ENCODE data around the gene HOXD9. TPM values are rescaled to one million over a fixed set of nuclear protein-coding genes. Genes with fewer than 3 reads are reported as not detected.

The HOXD9 gene
- total and polyA plus RNA-seq, 2 donors (not counting 3 experiments of a cell fraction or from before 2014, with no cell fraction given) = 1.9 to 3.5 TPM

DNA sequence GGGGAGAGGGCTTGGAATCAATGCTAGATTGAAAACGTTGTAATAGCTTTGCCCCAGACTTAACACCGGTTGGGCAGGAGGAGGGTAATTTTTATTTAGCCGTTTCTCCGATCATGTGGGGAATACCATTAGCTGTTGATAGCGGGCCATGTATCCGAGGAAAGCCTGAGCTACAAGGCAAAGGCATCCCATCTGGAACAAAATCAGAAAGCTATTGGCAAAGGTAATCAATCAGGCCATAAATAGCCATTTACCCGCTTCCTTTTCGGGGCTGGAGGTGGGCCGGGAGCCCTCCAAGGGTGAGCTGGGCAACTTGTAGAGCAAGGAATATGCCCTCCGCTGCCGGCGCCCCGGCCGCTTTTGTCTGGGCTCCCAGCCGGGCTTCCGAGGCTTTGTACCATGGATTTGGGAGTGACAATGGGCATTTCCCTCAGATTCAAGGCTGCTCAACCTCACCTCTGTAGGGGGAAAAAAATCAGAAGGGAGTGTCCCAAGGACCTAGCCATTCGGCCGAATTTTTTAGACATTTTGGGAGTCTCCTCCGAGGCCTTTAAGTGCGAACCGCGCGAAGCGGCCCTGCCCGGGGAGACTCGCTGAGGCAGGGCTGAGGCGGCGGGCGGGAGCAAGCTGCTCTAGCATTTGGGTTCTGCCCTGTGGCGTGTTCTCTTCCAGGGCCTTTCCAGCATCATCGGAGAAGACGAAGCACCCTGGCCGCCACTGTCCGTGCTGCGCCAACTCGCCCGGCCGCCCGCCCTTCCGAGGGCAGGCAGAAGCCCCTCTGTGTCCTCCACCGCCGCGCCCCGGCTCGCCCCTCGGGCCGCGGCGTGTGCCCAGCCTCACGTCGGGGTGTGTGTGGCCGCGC is 1.1 kb upstream of the HOXD9 start:
- Histone ChIP-seq H3K4me1 (ENCODE audit: control insufficient read depth, extremely low read depth, insufficient read depth, low read length) (peaks cover 15% of the 10 kb centered on the region), H3K27me3 (ENCODE audit: control insufficient read depth in 2 of 2, insufficient read depth in 2 of 2, low read length in 2 of 2) (peaks cover 50 to 62% of the 10 kb centered on the region in 2 experiments), H3K4me3 (replicated peaks in 1 of 3; ENCODE audit: insufficient read depth in 1 of 3, low read depth in 1 of 3, low read length in 3 of 3) (peak overlapping the region in 1 of 3 experiments; percentile 49), H3K9ac (replicated peaks; ENCODE audit: extremely low read depth, insufficient read depth, low read length) (no peak overlapping the region), H3K27ac (ENCODE audit: insufficient read depth, low read depth, low read length) (no peak overlapping the region), H3K36me3 (ENCODE audit: control insufficient read depth in 2 of 2, extremely low read depth in 1 of 2, insufficient read depth in 2 of 2, low read length in 2 of 2) (no peaks in the 10 kb centered on the region), H4K20me1 (replicated peaks; ENCODE audit: control insufficient read depth, extremely low read depth, insufficient read depth, low read length) (no peaks in the 10 kb centered on the region), H3K9me3 (replicated peaks; ENCODE audit: control insufficient read depth, insufficient read depth, low read length) (no peaks in the 10 kb centered on the region), H3K9me1 (replicated peaks; ENCODE audit: control insufficient read depth, extremely low read depth, insufficient read depth, low read length) (no peaks in the 10 kb centered on the region), H3K4me2 (ENCODE audit: insufficient read depth, low read length) (no peak overlapping the region), H2AFZ (ENCODE audit: low read depth, low read length) (no peak overlapping the region), H3K79me2 (ENCODE audit: control insufficient read depth, insufficient read depth, low read length) (no peaks in the 10 kb centered on the region)
- peak; percentile 99 for TF ChIP-seq EZH2 (IDR thresholded peaks at IDR 0.05; ENCODE audit: borderline replicate concordance, low read depth, low read length, severe bottlenecking)
- TF ChIP-seq MYC (IDR thresholded peaks at IDR 0.05; ENCODE audit: low read depth, low read length) = no peak
- FAIRE-seq = no peak
- intact Hi-C loops (cut with micrococcal nuclease) = no loop called here
- no TSS peak for BruUV-seq (replicated peaks)
- ChIA-PET CTCF (interaction anchor here (0.9 to 4.7 kb wide), 15 partner anchors 8 to 1041 kb away, joined by 3 to 28 read pairs (median 7); no protein-coding TSS in a partner anchor), POLR2A (interaction anchor here (0.7 kb wide), 2 partner anchors 516 to 953 kb away, joined by 3 read pairs; partner anchors contain the start of gene ATF2)
- DNase-seq (ENCODE audit: low read depth, low spot score) = no peak
- dilution Hi-C loops (cut with MboI; ENCODE audit: extremely low pct_ligation_motif_present, low sequenced_read_pairs) = no loop called here

DNA sequence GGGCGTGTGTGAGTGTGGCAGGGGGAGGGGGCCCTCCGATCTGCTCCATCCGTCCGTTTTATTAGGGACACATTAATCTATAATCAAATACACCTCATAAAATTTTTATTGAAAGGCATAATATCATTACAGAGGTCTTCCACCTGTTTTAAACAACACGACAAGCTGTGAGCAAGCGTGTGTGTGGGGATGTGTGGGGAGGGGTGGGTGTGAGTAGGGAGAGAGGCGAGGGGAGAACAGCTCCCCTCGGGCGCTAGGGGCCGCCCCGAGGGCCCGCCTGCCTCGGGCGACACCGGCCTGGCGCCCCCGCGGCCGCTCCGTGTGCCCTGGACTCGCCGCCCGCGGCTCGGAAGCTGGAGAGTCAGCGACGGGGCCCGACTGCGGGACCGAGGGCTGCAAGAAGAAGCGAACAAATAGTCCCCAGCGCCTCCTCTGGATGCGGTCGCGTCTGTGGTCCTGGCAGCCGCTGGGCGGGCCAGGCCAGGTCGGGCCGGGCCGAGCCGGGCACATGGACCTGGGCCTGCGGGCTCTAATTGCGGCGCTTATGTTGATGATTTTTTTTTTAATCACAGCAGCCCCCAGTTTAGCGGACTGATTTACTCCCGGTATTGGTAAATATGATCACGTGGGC is 352 bp upstream of the HOXD9 start:
- H3K27ac ChIP-seq (ENCODE audit: insufficient read depth, low read depth, low read length) = no peak overlapping the region

More for the DNA sequence above, 352 bp upstream of the HOXD9 start:
- Histone ChIP-seq H2AFZ (ENCODE audit: low read depth, low read length) (peak overlapping the region; percentile 89), H3K4me3 (replicated peaks in 1 of 3; ENCODE audit: insufficient read depth in 1 of 3, low read depth in 1 of 3, low read length in 3 of 3) (peak overlapping the region; percentile 49 to 77 (median 61)), H3K4me1 (ENCODE audit: control insufficient read depth, extremely low read depth, insufficient read depth, low read length) (peaks cover 12% of the 10 kb centered on the region), H3K9ac (replicated peaks; ENCODE audit: extremely low read depth, insufficient read depth, low read length) (peak overlapping the region; percentile 17), H3K9me1 (replicated peaks; ENCODE audit: control insufficient read depth, extremely low read depth, insufficient read depth, low read length) (no peaks in the 10 kb centered on the region), H3K79me2 (ENCODE audit: control insufficient read depth, insufficient read depth, low read length) (no peaks in the 10 kb centered on the region), H3K36me3 (ENCODE audit: control insufficient read depth in 2 of 2, extremely low read depth in 1 of 2, insufficient read depth in 2 of 2, low read length in 2 of 2) (no peaks in the 10 kb centered on the region), H3K27me3 (ENCODE audit: control insufficient read depth in 2 of 2, insufficient read depth in 2 of 2, low read length in 2 of 2) (peaks cover 44 to 54% of the 10 kb centered on the region in 2 experiments), H4K20me1 (replicated peaks; ENCODE audit: control insufficient read depth, extremely low read depth, insufficient read depth, low read length) (no peaks in the 10 kb centered on the region), H3K9me3 (replicated peaks; ENCODE audit: control insufficient read depth, insufficient read depth, low read length) (no peaks in the 10 kb centered on the region), H3K4me2 (ENCODE audit: insufficient read depth, low read length) (peak overlapping the region; percentile 80)
- DNase-seq (ENCODE audit: low read depth, low spot score) = no peak
- peak; percentile 76 for FAIRE-seq
- POLR2A ChIA-PET = interaction anchor here (1.1 kb wide), 1 partner anchor 1141 kb away, joined by 3 read pairs; no protein-coding TSS in a partner anchor
- dilution Hi-C loops (cut with MboI; ENCODE audit: extremely low pct_ligation_motif_present, low sequenced_read_pairs) = no loop called here
- no TSS peak for BruUV-seq (replicated peaks)
- intact Hi-C loops (cut with micrococcal nuclease) = no loop called here
- TF ChIP-seq GATA2 (IDR thresholded peaks at IDR 0.05; ENCODE audit: insufficient read depth, insufficient read length, low read depth, low read length) = no peak
- no peak for TF ChIP-seq JUN (IDR thresholded peaks at IDR 0.05; ENCODE audit: borderline replicate concordance, insufficient read depth, insufficient read length, low read depth)
- TF ChIP-seq POLR2A (IDR thresholded peaks at IDR 0.05; ENCODE audit: low read depth, low read length) = no peak
- TF ChIP-seq MYC (IDR thresholded peaks at IDR 0.05; ENCODE audit: low read depth, low read length) = no peak
- TF ChIP-seq, protein P1, sequence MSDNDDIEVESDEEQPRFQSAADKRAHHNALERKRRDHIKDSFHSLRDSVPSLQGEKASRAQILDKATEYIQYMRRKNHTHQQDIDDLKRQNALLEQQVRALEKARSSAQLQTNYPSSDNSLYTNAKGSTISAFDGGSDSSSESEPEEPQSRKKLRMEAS (IDR thresholded peaks at IDR 0.05; ENCODE audit: insufficient read depth, insufficient read length) = no peak
- TF ChIP-seq, protein P2, sequence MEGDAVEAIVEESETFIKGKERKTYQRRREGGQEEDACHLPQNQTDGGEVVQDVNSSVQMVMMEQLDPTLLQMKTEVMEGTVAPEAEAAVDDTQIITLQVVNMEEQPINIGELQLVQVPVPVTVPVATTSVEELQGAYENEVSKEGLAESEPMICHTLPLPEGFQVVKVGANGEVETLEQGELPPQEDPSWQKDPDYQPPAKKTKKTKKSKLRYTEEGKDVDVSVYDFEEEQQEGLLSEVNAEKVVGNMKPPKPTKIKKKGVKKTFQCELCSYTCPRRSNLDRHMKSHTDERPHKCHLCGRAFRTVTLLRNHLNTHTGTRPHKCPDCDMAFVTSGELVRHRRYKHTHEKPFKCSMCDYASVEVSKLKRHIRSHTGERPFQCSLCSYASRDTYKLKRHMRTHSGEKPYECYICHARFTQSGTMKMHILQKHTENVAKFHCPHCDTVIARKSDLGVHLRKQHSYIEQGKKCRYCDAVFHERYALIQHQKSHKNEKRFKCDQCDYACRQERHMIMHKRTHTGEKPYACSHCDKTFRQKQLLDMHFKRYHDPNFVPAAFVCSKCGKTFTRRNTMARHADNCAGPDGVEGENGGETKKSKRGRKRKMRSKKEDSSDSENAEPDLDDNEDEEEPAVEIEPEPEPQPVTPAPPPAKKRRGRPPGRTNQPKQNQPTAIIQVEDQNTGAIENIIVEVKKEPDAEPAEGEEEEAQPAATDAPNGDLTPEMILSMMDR (IDR thresholded peaks at IDR 0.05; ENCODE audit: extremely low read depth in 1 of 2, insufficient read depth in 1 of 2, low read depth in 1 of 2, low read length in 2 of 2) = peak in 1 of 2 donors; percentile 9
- peak; percentile 0 for TF ChIP-seq EZH2 (IDR thresholded peaks at IDR 0.05; ENCODE audit: borderline replicate concordance, low read depth, low read length, severe bottlenecking)
- TF ChIP-seq POLR2AphosphoS5 (IDR thresholded peaks at IDR 0.05; ENCODE audit: insufficient read depth, low read depth, low read length) = no peak
- TF ChIP-seq FOS (IDR thresholded peaks at IDR 0.05; ENCODE audit: borderline replicate concordance, insufficient read depth, low read length) = no peak
- CTCF ChIA-PET = interaction anchor here (0.9 to 4.7 kb wide), 14 partner anchors 9 to 1040 kb away, joined by 3 to 28 read pairs (median 8); no protein-coding TSS in a partner anchor

All from endothelial cell of umbilical vein (primary cell).